Measurements from ENCODE around the gene CFAP54.
"Not testable (repeated sequence)": the region's sequence is repeated elsewhere in the genome, so short reads cannot be mapped to it uniquely, and the experiment has no call there.

Gene CFAP54

DNA sequence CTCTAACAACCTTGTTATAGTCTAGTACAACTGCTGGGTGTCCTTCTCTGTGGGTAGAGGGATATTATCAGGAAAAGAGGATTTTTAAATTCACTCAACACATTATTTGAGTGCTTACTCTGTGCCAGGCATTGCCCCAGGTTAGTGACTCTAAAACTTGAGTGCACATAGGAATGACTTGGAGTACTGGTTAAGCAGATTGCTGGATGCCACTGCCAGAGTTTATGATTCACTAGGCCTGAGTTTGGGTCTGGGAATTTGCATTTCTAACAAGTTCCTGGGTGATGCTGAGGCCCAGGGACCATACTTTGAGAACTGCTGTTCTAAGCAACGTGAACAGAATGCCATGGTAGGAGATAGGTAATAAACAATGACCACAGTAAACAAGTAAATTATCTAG lies 96.6 kb downstream of the CFAP54 start:
- no peak for DNase-seq (ENCODE audit: low read depth)

DNA sequence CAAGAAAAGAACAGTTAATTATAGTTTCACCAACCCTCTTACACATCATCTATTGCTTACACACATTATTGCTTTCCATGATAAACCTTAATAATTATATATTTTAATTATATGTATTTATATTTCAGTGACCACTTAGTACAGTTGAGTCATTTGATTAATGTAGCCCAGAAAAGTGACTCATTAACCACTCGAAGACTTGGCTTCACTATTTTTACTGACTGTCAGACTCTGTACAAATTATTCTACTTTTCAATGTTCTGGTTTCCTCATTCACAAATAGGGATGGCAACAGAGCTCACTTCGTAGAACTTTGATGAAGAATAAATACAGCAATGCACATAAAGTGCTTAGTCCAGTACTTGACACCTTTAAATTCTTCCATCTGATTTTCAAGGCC lies 98.3 kb downstream of the CFAP54 start:
- TF ChIP-seq, protein P1, sequence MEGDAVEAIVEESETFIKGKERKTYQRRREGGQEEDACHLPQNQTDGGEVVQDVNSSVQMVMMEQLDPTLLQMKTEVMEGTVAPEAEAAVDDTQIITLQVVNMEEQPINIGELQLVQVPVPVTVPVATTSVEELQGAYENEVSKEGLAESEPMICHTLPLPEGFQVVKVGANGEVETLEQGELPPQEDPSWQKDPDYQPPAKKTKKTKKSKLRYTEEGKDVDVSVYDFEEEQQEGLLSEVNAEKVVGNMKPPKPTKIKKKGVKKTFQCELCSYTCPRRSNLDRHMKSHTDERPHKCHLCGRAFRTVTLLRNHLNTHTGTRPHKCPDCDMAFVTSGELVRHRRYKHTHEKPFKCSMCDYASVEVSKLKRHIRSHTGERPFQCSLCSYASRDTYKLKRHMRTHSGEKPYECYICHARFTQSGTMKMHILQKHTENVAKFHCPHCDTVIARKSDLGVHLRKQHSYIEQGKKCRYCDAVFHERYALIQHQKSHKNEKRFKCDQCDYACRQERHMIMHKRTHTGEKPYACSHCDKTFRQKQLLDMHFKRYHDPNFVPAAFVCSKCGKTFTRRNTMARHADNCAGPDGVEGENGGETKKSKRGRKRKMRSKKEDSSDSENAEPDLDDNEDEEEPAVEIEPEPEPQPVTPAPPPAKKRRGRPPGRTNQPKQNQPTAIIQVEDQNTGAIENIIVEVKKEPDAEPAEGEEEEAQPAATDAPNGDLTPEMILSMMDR (conservative IDR thresholded peaks at IDR 0.05; ENCODE audit: low read depth, low read length): no peak
- no peak overlapping the region for H3K4me3 ChIP-seq (ENCODE audit: low read length)
- DNase-seq (ENCODE audit: low read depth): no peak

More for the DNA sequence above, 96.6 kb downstream of the CFAP54 start:
- TF ChIP-seq, protein P1 (conservative IDR thresholded peaks at IDR 0.05; ENCODE audit: low read depth, low read length): no peak
- H3K4me3 ChIP-seq (ENCODE audit: low read length): no peak overlapping the region

DNA sequence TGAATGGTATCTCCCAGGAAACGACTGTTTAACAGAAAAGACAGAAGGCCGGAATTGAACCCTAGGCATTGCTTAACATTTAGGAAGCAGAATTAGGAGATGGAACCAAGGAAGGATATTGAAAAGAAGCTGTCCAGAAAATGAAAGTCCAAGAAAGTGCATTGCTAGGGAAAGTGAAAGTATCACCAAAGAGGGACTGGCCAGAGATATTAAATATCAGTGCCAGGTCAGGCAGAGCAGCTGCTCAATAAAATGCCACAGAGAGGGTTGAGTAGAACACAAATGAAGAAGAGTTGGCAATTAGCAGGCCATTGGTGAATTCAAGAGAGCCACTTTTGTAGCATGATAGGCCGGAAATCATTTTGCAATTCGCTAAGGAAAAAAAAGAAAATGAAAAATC lies 101.6 kb downstream of the CFAP54 start:
- H3K4me3 ChIP-seq (ENCODE audit: low read length): no peak overlapping the region
- TF ChIP-seq, protein P1 (conservative IDR thresholded peaks at IDR 0.05; ENCODE audit: low read depth, low read length): no peak
- DNase-seq (ENCODE audit: low read depth): no peak

DNA sequence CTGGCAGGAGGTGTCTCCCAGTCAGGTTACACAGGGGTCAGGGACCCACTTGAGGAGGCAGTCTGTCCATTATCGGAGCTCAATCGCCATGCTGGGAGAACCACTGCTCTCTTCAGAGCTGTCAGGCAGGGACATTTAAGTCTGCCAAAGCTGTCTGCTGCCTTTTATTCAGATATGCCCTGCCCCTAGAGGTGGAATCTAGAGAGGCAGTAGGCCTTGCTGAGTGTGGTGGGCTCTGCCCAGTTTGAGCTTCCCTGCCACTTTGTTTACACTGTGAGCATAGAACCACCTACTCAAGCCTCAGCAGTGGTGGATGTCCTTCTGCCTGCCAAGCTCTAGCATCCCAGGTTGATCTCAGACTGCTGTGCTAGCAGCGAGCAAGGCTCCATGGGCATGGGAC lies 115.0 kb downstream of the CFAP54 start:
- not testable (repeated sequence) for H3K4me3 ChIP-seq (ENCODE audit: low read length); DNase-seq (ENCODE audit: low read depth)

DNA sequence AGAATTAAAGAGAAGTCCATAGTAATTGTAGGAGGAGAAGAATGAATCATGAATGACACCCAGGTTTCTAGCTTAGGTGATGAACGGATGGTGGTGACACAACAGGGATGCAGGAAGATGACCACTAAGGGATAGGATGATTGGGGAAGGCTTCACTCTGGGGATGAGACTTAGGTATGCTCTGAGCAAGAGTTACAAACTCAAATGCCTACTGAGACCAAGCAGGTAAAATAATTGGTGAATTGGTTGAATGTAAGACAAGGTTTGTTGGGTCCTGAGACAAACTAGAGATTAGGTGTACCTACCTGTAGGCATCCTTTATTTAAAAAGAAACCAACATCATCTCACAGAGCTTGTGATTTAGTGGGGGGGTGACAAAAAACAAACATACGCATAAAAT lies 116.3 kb downstream of the CFAP54 start:
- TF ChIP-seq, protein P1 (conservative IDR thresholded peaks at IDR 0.05; ENCODE audit: low read depth, low read length): no peak
- no peak for DNase-seq (ENCODE audit: low read depth)
- no peak overlapping the region for H3K4me3 ChIP-seq (ENCODE audit: low read length)

DNA sequence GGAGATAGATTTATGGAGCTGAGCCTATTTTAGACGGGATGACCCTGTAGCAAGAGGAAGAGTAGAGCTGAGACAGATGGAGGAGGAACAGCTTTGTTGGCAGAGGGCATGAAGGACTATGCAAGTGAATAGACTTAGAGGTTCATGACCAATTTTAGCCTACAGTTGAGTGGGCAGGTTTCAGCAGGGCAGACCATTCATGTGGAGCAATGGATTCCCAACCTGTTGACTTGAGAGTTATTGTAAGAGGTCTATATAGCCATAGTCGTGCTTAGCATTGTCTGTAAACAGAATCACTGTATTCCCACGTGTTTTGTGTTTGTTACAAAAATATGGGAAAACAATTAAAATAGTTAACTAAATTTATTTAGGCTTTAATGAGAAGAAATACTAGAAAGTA lies 116.8 kb downstream of the CFAP54 start:
- no peak for DNase-seq (ENCODE audit: low read depth)
- TF ChIP-seq, protein P1 (conservative IDR thresholded peaks at IDR 0.05; ENCODE audit: low read depth, low read length): no peak
- no peak overlapping the region for H3K4me3 ChIP-seq (ENCODE audit: low read length)

DNA sequence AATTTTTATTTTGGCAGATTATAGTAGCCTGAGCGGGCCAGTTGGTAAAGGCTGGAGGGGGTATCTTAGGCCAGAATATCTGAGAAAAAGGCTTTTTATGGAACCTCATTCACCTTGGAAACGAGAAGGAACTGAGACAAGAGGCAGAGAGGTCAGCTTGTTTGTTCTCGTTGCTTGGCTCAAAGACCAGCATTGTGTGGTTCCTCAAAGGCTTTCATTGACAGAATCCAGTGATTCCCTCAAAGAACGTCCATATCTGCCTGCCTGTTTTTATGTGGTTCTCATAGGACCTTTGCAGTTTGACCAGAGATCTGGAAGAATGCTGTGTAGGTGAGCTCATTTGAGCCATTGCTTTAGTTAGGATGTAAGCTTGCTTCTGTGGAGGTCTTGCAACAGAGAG lies 117.3 kb downstream of the CFAP54 start:
- H3K4me3 ChIP-seq (ENCODE audit: low read length): no peak overlapping the region
- DNase-seq (ENCODE audit: low read depth): no peak
- TF ChIP-seq, protein P1 (conservative IDR thresholded peaks at IDR 0.05; ENCODE audit: low read depth, low read length): no peak

DNA sequence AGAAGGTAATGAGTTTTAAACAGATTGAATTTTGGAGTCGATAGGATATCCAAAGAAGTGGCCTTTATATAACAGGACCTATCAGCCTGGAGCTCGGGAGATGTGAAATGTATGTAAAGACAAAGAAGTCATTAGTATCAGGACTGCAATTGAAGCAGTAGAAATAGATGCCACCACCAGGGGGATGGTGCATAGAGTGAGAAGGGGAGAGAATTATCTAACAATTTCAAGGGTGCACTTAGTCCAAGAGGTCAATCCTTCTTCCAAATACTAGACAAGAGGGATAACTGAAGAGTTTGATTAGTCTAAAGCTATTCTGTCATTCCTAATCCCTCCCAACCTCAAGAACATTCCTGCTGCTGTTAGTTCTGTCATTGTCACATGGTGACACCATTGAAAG lies 127.8 kb downstream of the CFAP54 start:
- DNase-seq (ENCODE audit: low read depth): no peak
- TF ChIP-seq, protein P1 (conservative IDR thresholded peaks at IDR 0.05; ENCODE audit: low read depth, low read length): peak; percentile 37

More for the DNA sequence above, 127.8 kb downstream of the CFAP54 start:
- no peak overlapping the region for H3K4me3 ChIP-seq (ENCODE audit: low read length)
